BE2C (cell line): ENCODE measurements around the gene LCN12.
A peak's percentile ranks its signal among the peaks of the same experiment; 100 is the strongest.

Source experiments
- DNase-seq: peaks from one replicate; pipeline ENCODE4 v3.0.0-alpha.2; 2020
- H3K27me3 ChIP-seq: fragments of 250-450 bp; sonication (Bioruptor Pico); 2 replicates; pipeline ENCODE4 v1.5.1; 2020; ENCODE audit warnings: mild to moderate bottlenecking
- H3K36me3 ChIP-seq: fragments of 250-450 bp; sonication (Bioruptor Pico); 2 replicates; pipeline ENCODE4 v1.5.1; 2020; ENCODE audit warnings: mild to moderate bottlenecking
- H3K4me1 ChIP-seq: fragments of 250-450 bp; sonication (Bioruptor Pico); 2 replicates; pipeline ENCODE4 v1.5.1; 2020
- H3K4me3 ChIP-seq: 2 replicates; pipeline ENCODE4 v1.5.1; 2011; ENCODE audit warnings: low read depth, low read length
- H3K9me3 ChIP-seq: fragments of 250-450 bp; sonication (Bioruptor Pico); 2 replicates; pipeline ENCODE4 v1.5.1; 2020
- CTCF ChIP-seq: IDR thresholded peaks from 2 replicates; pipeline ENCODE4 v1.5.1; 2012; ENCODE audit warnings: mild to moderate bottlenecking, low read depth, low read length

LCN12 gene

GRCh38 chr9:136972743-136973142 is 20.7 kb downstream of the LCN12 start:
- DNase-seq: no peak
- H3K4me3 ChIP-seq: no peak overlapping the region
- H3K4me1 ChIP-seq: no peaks in the 10 kb centered on the region
- no peaks in the 10 kb centered on the region for H3K27me3 ChIP-seq
- no peak for TF ChIP-seq CTCF
- H3K36me3 ChIP-seq: no peaks in the 10 kb centered on the region
- no peaks in the 10 kb centered on the region for H3K9me3 ChIP-seq

GRCh38 chr9:136973618-136974617 is 21.8 kb downstream of the LCN12 start:
- no peak for DNase-seq
- Histone ChIP-seq H3K9me3 (no peaks in the 10 kb centered on the region), H3K4me1 (no peaks in the 10 kb centered on the region), H3K4me3 (no peak overlapping the region), H3K27me3 (no peaks in the 10 kb centered on the region), H3K36me3 (no peaks in the 10 kb centered on the region)
- no peak for TF ChIP-seq CTCF

GRCh38 chr9:136974817-136975535 is 22.9 kb downstream of the LCN12 start:
- no peak for TF ChIP-seq CTCF
- DNase-seq: no peak
- no peaks in the 10 kb centered on the region for H3K4me1 ChIP-seq
- H3K36me3 ChIP-seq: no peaks in the 10 kb centered on the region
- H3K4me3 ChIP-seq: no peak overlapping the region
- H3K27me3 ChIP-seq: no peaks in the 10 kb centered on the region
- no peaks in the 10 kb centered on the region for H3K9me3 ChIP-seq

GRCh38 chr9:136975644-136976043 is 23.6 kb downstream of the LCN12 start:
- peaks cover 2% of the 10 kb centered on the region for H3K4me1 ChIP-seq
- no peaks in the 10 kb centered on the region for H3K9me3 ChIP-seq
- no peak for DNase-seq
- H3K27me3 ChIP-seq: no peaks in the 10 kb centered on the region
- H3K36me3 ChIP-seq: no peaks in the 10 kb centered on the region
- H3K4me3 ChIP-seq: no peak overlapping the region
- 0 out of 2 replicates have a peak, but pooled peaks have one; percentile 7 for TF ChIP-seq CTCF

GRCh38 chr9:136977223-136977622 is 25.1 kb downstream of the LCN12 start, which contains the start of gene PTGDS:
PTGDS (plus strand) TSS chr9:136977504; CDS start chr9:136977579, 75 bp downstream.
- no peak for DNase-seq
- no peaks in the 10 kb centered on the region for H3K36me3 ChIP-seq
- no peaks in the 10 kb centered on the region for H3K27me3 ChIP-seq
- peaks cover 18% of the 10 kb centered on the region for H3K4me1 ChIP-seq
- no peak for TF ChIP-seq CTCF
- peak within 1 kb of the TSS; percentile 31 for H3K4me3 ChIP-seq
- no peaks in the 10 kb centered on the region for H3K9me3 ChIP-seq
